GM19438 (cell line): ENCODE data around the gene SMARCA2.

Experiments
- ATAC-seq: cut with Tn5 transposase; IDR thresholded peaks from one replicate; pipeline ENCODE4 v1.9.1; 2021; ENCODE audit warnings: low read depth; ENCODE audit not compliant: unreplicated experiment

Gene SMARCA2

DNA sequence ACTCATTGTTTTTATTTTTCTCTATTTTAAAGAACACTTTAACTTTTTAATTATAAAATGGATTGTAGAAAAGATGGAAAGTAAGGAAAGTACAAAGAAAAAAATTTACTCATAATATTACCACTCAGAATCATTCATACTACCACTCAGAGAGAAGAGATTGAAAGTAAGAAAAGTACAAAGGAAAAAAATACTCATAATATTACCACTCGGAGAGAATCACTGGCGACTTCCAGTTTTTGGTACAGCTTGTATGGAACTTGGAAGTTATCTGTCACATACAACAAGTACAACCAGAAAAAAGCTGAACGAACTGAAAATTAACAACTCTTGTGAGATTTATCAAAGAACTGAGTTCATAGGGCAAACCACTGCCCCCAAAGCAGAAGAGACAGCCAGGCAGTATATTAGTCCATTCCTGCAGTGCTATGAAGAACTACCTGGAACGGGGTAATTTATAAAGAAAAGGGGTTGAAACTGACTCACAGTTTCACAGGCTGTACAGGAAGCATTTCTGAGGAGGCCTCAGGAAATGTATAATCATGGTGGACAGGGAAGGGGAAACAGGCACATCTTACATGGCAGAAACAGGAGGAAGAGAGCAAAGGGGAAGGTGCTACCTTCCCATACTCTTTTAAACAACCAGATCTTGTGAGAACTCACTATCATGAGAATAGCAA lies 183.9 kb downstream of the SMARCA2 start:
- ATAC-seq, result no peak

- no peak for ATAC-seq
Measured at GRCh38 chr9:2199999-2200796, 185.1 kb downstream of the SMARCA2 start.

DNA sequence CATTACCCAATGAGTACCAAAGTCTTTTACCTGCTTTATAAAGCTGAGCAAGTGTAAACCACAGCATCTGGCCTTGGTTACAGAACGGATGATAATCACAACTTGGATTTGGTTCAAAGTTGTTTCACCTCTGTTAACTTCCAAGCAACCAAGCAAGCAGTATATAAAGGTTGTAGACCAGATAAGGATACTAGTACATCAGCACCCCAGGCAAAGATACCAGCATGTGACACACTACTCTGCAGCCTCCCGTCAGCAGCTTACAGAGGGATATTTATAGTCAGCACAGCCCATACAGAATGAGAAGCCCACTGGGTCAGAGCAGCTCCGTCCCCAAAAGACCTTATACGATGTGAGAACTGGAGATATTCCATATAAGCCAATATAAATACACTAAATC lies 193.3 kb downstream of the SMARCA2 start:
- no peak for ATAC-seq

DNA sequence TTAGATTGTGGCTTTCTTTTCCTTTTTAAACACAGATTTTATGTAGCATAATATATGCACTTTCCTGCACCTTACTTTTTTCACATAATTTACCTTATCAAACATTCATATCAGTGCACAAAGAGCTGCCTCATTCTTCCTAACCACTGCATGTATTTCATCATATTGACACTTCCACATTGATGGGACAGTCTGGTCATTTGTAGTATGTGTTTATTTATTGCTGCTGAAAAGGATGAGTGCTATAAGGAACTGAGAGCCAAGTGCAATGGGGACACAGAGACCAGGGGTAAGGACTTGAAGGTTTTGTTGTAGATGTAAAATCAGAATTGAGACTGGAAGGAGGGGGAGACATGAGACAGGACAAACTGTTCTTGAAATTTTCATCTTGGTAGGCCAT lies 193.8 kb downstream of the SMARCA2 start:
- ATAC-seq, result no peak

DNA sequence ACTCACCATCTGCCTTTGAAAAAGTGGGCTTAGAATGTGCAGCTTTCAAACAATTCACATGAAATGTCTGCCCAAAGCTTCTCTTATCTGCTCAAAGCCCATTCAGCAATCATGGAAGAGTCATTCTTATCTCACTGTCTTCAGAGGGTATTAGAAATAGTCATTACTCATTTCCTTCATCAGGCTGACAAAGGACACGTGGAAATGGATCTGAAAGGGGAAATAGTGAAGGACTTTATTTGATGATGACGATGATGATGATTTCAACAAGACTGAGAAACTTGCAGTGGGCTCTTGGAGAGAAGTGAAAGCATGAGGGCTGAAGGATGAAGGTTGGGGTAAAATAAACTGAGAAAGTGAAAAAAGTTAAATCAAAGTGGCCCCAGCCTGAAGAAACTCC lies 194.3 kb downstream of the SMARCA2 start:
- no peak for ATAC-seq

DNA sequence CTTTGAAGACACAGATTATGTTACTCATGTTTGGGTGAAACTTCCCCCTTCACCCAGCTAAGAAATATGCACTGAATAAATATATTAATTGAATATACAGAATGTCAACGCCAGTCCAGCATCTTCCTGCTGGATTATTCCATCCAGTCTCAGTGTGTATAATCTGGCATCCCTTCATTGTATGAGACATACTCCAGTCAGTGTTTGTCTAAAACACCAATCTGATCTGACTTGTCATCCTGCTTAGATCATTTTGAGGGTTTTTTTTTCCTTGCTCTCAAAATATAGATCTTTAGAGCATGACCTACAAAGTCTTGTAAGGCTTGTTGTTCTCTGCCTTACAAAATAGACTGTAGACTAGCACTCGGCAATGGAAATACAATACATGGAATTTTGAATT lies 195.1 kb downstream of the SMARCA2 start:
- ATAC-seq, result no peak

- no peak for ATAC-seq
Measured at GRCh38 chr9:2213830-2214468, 198.8 kb downstream of the SMARCA2 start.

DNA sequence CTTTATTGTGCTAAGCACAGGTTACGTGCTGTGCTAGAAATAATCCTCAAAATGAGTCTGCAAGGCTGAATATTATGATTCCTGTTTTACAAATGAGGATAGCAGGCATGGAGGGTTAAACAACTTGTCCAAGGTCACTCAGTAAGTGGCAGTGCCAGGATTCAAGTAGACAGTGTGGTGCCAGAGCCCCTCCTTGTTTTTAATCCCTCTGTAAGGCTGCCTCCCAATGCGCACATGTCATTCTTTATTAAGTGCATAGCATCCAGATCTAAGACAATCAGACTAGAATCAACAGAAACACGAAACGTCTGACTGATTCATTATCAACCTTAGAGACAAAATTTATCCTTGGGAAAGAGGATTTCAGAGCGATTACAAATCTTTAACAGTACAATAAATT lies 199.6 kb downstream of the SMARCA2 start:
- no peak for ATAC-seq

DNA sequence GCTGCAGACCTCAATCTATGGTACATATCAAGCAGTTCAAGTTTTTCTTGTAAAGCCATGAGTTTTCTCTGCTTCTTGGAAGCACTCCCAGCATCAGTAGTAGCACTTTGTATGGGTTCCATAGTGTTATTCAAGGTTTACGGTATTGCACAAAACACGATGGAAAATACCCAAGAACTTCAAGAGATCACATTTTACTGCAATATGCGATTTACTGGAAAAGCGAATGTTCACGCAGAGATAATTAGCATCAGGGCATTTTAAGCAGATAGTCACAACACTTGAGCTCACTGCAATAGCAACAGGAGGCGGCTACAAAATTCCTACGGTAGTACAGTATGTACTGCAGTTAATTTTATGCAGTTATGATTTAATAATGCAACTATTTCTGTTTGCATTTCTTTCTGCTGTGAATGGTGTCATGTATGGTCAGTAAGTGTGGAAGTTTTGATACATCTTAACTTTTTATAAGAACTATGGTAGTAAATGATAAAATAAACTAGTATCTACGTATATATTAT lies 200.8 kb downstream of the SMARCA2 start:
- ATAC-seq, result no peak

- no peak for ATAC-seq
Measured at GRCh38 chr9:2216591-2216990, 201.4 kb downstream of the SMARCA2 start.

- no peak for ATAC-seq
Measured at GRCh38 chr9:2217540-2217939, 202.4 kb downstream of the SMARCA2 start.

DNA sequence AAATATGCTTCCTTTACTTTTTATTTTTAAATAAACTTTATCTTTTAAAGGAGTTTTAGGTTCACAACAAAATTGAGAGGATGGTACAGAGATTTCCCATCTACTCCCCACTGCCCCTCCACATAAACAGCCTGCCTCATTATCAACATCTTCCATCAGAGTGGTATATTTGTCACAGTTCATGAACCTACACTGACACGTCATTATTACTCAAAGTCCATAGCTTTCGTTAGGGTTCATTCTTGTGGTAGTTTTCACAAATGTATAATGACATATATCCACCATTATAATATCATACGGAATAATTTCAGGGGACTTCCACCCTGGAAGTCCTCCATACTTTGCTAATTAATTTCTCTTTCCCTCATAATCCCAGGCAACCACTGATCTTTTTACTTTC lies 204.9 kb downstream of the SMARCA2 start:
- no peak for ATAC-seq

- ATAC-seq, result no peak
Measured at GRCh38 chr9:2227144-2227867, 212.2 kb downstream of the SMARCA2 start.

DNA sequence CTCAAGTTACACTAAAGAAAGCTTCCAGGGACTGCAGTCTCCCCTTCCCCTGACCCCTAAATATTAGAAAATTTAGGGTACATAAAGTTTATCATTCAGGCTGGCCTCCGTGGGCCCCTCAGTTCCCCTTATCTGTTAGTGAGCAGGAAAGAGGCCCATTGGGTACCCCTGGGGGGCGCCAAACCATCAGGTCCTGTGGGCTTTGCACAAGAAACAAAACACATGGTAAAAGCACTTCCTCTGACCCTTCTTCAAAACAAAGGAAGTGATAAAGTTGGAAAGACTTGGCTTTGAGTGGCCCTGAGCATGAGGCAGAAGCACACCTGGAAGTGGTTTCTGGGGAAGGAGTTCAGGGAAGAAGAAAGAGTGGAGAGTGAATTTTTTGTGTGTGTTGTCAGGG lies 213.0 kb downstream of the SMARCA2 start:
- no peak for ATAC-seq

GRCh38 chr9:2228641-2229040 lies 213.5 kb downstream of the SMARCA2 start:
- peak; percentile 14 for ATAC-seq

DNA sequence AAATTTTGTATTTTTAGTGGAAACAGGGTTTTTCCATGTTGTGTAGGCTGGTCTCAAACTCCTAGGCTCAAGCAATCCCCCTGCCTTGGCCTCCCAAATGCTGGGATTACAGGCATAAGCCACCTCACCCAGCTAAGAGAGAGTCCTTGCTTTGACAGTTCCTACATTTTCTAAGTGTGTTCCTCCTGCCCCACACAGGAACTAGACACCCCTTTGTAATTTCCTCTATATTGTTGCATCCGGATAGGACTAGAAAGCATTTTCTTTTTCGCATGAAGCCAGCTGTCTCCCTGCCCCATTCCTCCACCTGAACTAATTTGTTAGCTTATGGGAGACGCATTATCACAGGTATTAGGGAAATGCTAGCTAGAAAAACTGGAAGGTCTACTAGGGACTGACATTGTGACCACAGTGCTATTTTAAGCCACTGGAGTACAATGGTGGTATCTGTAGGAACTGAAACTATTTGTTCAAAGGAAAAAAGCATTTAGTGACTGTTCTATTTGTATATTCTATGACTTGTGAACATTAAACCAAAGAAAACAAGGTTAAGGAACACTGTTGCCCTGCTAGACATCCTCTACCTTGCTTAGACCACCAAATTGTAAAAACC lies 214.1 kb downstream of the SMARCA2 start:
- ATAC-seq, result peak; percentile 70

DNA sequence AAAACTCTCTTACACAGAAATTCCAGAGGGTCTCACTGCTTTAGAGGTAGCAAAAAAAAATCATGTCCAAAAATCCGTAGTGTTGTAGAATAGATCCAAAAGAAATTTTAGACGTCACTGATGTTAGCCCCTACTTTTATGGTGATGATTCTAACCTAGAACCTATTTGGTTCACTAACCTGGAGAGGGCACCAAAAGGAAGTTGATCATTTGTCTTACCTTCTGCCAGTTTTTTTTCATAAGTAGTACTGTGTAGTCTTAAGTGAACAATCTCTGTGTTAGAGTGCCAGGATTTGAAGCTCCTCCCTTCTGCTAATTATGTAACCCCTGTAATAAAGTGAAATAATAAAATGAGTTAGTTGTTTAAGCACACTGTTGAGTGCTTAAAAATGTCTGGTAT lies 215.2 kb downstream of the SMARCA2 start:
- no peak for ATAC-seq

DNA sequence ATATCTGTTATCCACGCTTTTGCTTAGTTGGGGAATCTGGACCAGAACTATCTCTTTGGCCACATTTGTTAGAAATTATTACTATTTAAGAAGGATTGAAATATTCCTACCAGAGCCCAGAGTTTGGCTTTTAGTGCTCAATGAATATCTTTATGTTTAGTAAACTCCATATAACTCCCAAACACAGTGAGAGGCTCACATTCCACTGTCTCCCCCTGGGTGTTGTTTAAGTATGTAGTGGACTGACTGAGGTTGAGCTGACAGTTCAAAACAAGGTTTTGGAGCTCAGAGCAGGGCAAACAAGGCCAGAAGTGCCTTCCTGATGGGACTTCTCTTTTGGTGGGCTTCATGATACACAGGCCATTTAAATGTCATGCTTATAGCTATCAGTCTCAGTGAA lies 216.0 kb downstream of the SMARCA2 start:
- ATAC-seq, result no peak

GRCh38 chr9:2231829-2232228 lies 216.7 kb downstream of the SMARCA2 start:
- no peak for ATAC-seq

- ATAC-seq, result no peak
Measured at GRCh38 chr9:2233274-2233673, 218.1 kb downstream of the SMARCA2 start.
